HUES48 (cell line): ENCODE results near the gene TMEM266.

Source experiments
- H3K27ac ChIP-seq: one replicate; pipeline ENCODE4 v1.7.0; 2013; ENCODE audit warnings: low read depth, low read length, inconsistent platforms
- H3K27me3 ChIP-seq: 2 replicates; pipeline ENCODE4 v1.6.1; 2013; ENCODE audit warnings: mild to moderate bottlenecking, low read length; ENCODE audit not compliant: control insufficient read depth, insufficient read depth
- H3K36me3 ChIP-seq: 2 replicates; pipeline ENCODE4 v1.6.1; 2013; ENCODE audit warnings: low read length; ENCODE audit not compliant: control insufficient read depth, insufficient read depth
- H3K4me1 ChIP-seq: 2 replicates; pipeline ENCODE4 v1.6.1; 2013; ENCODE audit warnings: mild to moderate bottlenecking, low read length; ENCODE audit not compliant: control insufficient read depth, insufficient read depth
- H3K4me3 ChIP-seq: 2 replicates; pipeline ENCODE4 v1.5.1; 2013; ENCODE audit warnings: mild to moderate bottlenecking, low read depth, low read length
- H3K9ac ChIP-seq: 2 replicates; pipeline ENCODE4 v1.6.1; 2013; ENCODE audit warnings: mild to moderate bottlenecking, low read depth, low read length, moderate library complexity
- H3K9me3 ChIP-seq: 2 replicates; pipeline ENCODE4 v1.6.1; 2013; ENCODE audit warnings: low read length; ENCODE audit not compliant: control insufficient read depth, insufficient read depth

The TMEM266 gene

GRCh38 chr15:76197703-76198455 lies 138.1 kb downstream of the TMEM266 start:
- Histone ChIP-seq H3K27ac (no peak overlapping the region), H3K36me3 (no peaks in the 10 kb centered on the region), H3K4me1 (peaks cover 4% of the 10 kb centered on the region; the same call in 1 of the 2 replicates), H3K9me3 (no peaks in the 10 kb centered on the region), H3K27me3 (no peaks in the 10 kb centered on the region), H3K4me3 (no peak overlapping the region), H3K9ac (no peak overlapping the region)

GRCh38 chr15:76198456-76199105 lies 138.8 kb downstream of the TMEM266 start:
- Histone ChIP-seq H3K4me3 (no peak overlapping the region), H3K36me3 (no peaks in the 10 kb centered on the region), H3K27ac (no peak overlapping the region), H3K9me3 (no peaks in the 10 kb centered on the region), H3K4me1 (peaks cover 4% of the 10 kb centered on the region; the same call in 1 of the 2 replicates), H3K27me3 (no peaks in the 10 kb centered on the region), H3K9ac (no peak overlapping the region)

GRCh38 chr15:76199106-76200082 lies 139.6 kb downstream of the TMEM266 start:
- peaks cover 4% of the 10 kb centered on the region; the same call in 1 of the 2 replicates for H3K4me1 ChIP-seq
- no peak overlapping the region for H3K27ac ChIP-seq
- no peaks in the 10 kb centered on the region for H3K9me3 ChIP-seq

GRCh38 chr15:76200083-76200465 lies 140.3 kb downstream of the TMEM266 start:
- Histone ChIP-seq H3K36me3 (no peaks in the 10 kb centered on the region), H3K27me3 (no peaks in the 10 kb centered on the region), H3K27ac (no peak overlapping the region), H3K4me3 (no peak overlapping the region), H3K9me3 (no peaks in the 10 kb centered on the region), H3K4me1 (peaks cover 4% of the 10 kb centered on the region; the same call in 1 of the 2 replicates), H3K9ac (no peak overlapping the region)

More at GRCh38 chr15:76199106-76200082, 139.6 kb downstream of the TMEM266 start:
- Histone ChIP-seq H3K9ac (no peak overlapping the region), H3K4me3 (no peak overlapping the region), H3K36me3 (no peaks in the 10 kb centered on the region), H3K27me3 (no peaks in the 10 kb centered on the region)

GRCh38 chr15:76200641-76201105 lies 140.9 kb downstream of the TMEM266 start:
- H3K27ac ChIP-seq, result no peak overlapping the region
- H3K9ac ChIP-seq, result no peak overlapping the region
- no peaks in the 10 kb centered on the region for H3K9me3 ChIP-seq
- H3K27me3 ChIP-seq, result no peaks in the 10 kb centered on the region
- no peak overlapping the region for H3K4me3 ChIP-seq
- peaks cover 4% of the 10 kb centered on the region; the same call in 1 of the 2 replicates for H3K4me1 ChIP-seq
- H3K36me3 ChIP-seq, result no peaks in the 10 kb centered on the region

GRCh38 chr15:76201536-76202255 lies 141.9 kb downstream of the TMEM266 start:
- H3K4me3 ChIP-seq, result no peak overlapping the region
- no peaks in the 10 kb centered on the region for H3K36me3 ChIP-seq
- H3K9me3 ChIP-seq, result no peaks in the 10 kb centered on the region
- no peaks in the 10 kb centered on the region for H3K27me3 ChIP-seq
- peaks cover 3% of the 10 kb centered on the region; the same call in 1 of the 2 replicates for H3K4me1 ChIP-seq
- no peak overlapping the region for H3K9ac ChIP-seq
- H3K27ac ChIP-seq, result no peak overlapping the region

GRCh38 chr15:76203346-76204108 lies 143.7 kb downstream of the TMEM266 start:
- Histone ChIP-seq H3K9me3 (no peaks in the 10 kb centered on the region), H3K9ac (no peak overlapping the region), H3K27ac (no peak overlapping the region), H3K4me3 (no peak overlapping the region), H3K4me1 (no peaks in the 10 kb centered on the region; the same call in 1 of the 2 replicates), H3K36me3 (no peaks in the 10 kb centered on the region; the same call in 1 of the 2 replicates), H3K27me3 (no peaks in the 10 kb centered on the region)

GRCh38 chr15:76204109-76204845 lies 144.5 kb downstream of the TMEM266 start:
- no peaks in the 10 kb centered on the region; the same call in 1 of the 2 replicates for H3K36me3 ChIP-seq
- no peak overlapping the region for H3K9ac ChIP-seq
- H3K4me1 ChIP-seq, result no peaks in the 10 kb centered on the region; the same call in 1 of the 2 replicates
- no peaks in the 10 kb centered on the region for H3K27me3 ChIP-seq
- no peaks in the 10 kb centered on the region for H3K9me3 ChIP-seq
- H3K27ac ChIP-seq, result no peak overlapping the region
- no peak overlapping the region for H3K4me3 ChIP-seq

- no peak overlapping the region for H3K27ac ChIP-seq
- H3K9ac ChIP-seq, result no peak overlapping the region
- H3K36me3 ChIP-seq, result no peaks in the 10 kb centered on the region; the same call in 1 of the 2 replicates
- no peaks in the 10 kb centered on the region for H3K27me3 ChIP-seq
- H3K9me3 ChIP-seq, result no peaks in the 10 kb centered on the region
- H3K4me3 ChIP-seq, result no peak overlapping the region
- no peaks in the 10 kb centered on the region; the same call in 1 of the 2 replicates for H3K4me1 ChIP-seq
These were observed 145.2 kb downstream of the TMEM266 start for GRCh38 chr15:76204916-76205460.
